ENCODE results near the gene NPHS1. TPM values are rescaled to one million over a fixed set of nuclear protein-coding genes. Genes with fewer than 3 reads are reported as not detected.

The NPHS1 gene
- total RNA-seq, 1 experiment from 2014 or later = not detected

DNA sequence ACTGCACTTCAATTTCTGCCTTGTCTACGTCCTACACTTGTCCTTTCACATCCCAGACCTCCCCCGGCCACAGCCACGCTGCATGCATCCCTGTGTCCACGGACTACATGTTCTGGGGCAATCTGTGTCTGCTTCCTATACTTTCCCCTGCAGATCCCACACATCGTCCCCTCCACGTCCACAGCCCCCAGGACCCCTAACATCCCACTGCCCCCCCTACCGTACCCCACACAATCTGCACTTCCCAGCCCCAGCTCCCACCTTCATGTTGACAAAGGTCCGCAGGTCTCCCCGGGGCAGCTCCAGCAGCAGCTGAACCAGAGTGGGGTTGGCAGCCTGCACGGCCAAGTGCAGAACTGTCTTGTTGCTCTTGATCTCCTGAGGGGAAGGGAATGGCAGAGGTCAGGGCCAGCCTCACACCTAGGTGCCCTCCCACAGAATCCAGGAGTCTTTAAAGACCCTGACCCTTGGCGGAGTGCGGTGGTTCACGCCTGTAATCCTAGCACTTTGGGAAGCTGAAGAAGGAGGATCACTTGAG lies 37.9 kb upstream of the NPHS1 start:
- intact Hi-C loops (cut with micrococcal nuclease; ENCODE audit: unreplicated experiment) = no loop called here

DNA sequence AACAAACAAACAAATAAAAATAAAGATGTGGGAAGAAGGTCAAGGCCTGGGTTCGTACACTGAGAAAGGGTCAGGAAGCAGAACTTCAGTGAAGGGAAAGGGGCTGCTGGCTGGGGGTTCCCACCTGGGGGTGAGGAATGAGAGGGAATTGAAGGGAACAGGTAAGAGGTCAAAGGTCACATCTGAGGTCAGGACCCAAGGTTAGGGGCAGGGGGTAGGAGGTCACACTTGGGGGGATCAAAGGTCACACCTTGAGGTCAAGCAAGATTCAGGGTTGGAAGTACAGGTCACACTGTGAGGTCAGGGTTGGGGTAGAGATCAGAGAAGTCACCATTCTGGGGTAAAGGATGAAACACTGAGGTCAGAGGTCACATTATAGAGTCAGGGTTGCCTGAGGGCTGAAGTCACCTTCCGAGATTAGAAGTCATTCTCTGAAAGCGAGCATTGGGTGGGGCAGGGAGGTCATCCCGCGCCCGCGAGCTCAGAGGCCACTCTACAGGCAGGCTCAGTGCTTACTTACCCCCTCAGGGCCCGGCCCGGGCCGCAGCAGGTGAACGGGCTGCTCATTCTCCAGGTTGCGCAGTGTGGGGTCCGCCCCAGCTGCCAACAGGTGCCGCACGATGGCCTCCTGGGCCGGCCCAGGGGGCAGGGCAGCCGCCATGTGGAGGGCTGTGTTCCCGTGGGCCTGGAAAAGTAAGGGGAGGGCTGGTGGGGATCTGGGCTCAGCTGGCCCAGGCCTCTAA lies 37.2 kb upstream of the NPHS1 start:
- intact Hi-C loops (cut with micrococcal nuclease; ENCODE audit: unreplicated experiment) = no loop called here
- no TSS peak for BruUV-seq (replicated peaks)

More for the DNA sequence above, 37.9 kb upstream of the NPHS1 start:
- no peak for DNase-seq (ENCODE audit: low spot score)
- Histone ChIP-seq H3K4me3 (ENCODE audit: low read depth, low read length, poor library complexity, severe bottlenecking) (no peak overlapping the region), H3K9me3 (ENCODE audit: low read depth, low read length, poor library complexity, severe bottlenecking) (no peaks in the 10 kb centered on the region), H3K36me3 (ENCODE audit: insufficient read depth, low read length, poor library complexity, severe bottlenecking) (peaks cover 27% of the 10 kb centered on the region), H3K4me1 (ENCODE audit: insufficient read depth, low read length, poor library complexity, severe bottlenecking) (no peaks in the 10 kb centered on the region), H3K27ac (ENCODE audit: low read depth, low read length, poor library complexity, severe bottlenecking) (no peak overlapping the region), H3K27me3 (replicated peaks; ENCODE audit: insufficient read depth, low read depth, low read length, poor library complexity) (no peaks in the 10 kb centered on the region)
- ChIA-PET POLR2A (ENCODE audit: low non-redundant PET) (no interaction called here), CTCF (no interaction called here)
- no TSS peak for BruUV-seq (replicated peaks)
- TF ChIP-seq EZH2 (IDR thresholded peaks at IDR 0.05; ENCODE audit: borderline replicate concordance, low read depth, low read length, poor library complexity, severe bottlenecking) = no peak

DNA sequence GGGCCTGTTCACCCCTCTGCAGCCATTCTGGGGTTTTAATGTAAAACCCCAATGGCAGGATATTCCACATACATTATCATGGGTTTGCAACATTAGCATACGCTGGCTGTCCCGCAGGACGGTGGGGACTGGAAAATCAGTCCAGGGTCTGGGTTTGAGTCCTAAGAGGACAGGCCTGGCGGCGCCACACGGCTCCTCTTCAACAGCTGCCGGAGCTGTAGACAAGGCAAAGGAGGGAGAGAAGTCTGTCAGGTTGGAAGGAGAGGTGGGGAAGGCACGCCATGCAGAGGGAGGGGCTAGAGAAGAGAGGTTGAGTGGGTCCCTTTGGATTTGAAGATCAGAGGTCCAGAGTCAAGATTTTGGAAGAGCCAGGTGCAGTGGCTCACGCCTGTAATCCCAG lies 36.1 kb upstream of the NPHS1 start:
- no peak for DNase-seq (ENCODE audit: low spot score)
- no peaks in the 10 kb centered on the region for H3K4me1 ChIP-seq (ENCODE audit: insufficient read depth, low read length, poor library complexity, severe bottlenecking)
- no peaks in the 10 kb centered on the region for H3K27me3 ChIP-seq (replicated peaks; ENCODE audit: insufficient read depth, low read depth, low read length, poor library complexity)
- H3K4me3 ChIP-seq (ENCODE audit: low read depth, low read length, poor library complexity, severe bottlenecking) = no peak overlapping the region
- intact Hi-C loops (cut with micrococcal nuclease; ENCODE audit: unreplicated experiment) = no loop called here
- ChIA-PET CTCF (interaction anchor here (0.7 kb wide), 1 partner anchor 43 kb away, joined by 4 read pairs; no protein-coding TSS in a partner anchor), POLR2A (ENCODE audit: low non-redundant PET) (no interaction called here)
- BruUV-seq (replicated peaks) = no TSS peak
- TF ChIP-seq, protein P1, sequence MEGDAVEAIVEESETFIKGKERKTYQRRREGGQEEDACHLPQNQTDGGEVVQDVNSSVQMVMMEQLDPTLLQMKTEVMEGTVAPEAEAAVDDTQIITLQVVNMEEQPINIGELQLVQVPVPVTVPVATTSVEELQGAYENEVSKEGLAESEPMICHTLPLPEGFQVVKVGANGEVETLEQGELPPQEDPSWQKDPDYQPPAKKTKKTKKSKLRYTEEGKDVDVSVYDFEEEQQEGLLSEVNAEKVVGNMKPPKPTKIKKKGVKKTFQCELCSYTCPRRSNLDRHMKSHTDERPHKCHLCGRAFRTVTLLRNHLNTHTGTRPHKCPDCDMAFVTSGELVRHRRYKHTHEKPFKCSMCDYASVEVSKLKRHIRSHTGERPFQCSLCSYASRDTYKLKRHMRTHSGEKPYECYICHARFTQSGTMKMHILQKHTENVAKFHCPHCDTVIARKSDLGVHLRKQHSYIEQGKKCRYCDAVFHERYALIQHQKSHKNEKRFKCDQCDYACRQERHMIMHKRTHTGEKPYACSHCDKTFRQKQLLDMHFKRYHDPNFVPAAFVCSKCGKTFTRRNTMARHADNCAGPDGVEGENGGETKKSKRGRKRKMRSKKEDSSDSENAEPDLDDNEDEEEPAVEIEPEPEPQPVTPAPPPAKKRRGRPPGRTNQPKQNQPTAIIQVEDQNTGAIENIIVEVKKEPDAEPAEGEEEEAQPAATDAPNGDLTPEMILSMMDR (conservative IDR thresholded peaks at IDR 0.05; ENCODE audit: low read depth, low read length) = no peak
- no peak for TF ChIP-seq EZH2 (IDR thresholded peaks at IDR 0.05; ENCODE audit: borderline replicate concordance, low read depth, low read length, poor library complexity, severe bottlenecking)
- no peak overlapping the region for H3K27ac ChIP-seq (ENCODE audit: low read depth, low read length, poor library complexity, severe bottlenecking)
- peaks cover 27% of the 10 kb centered on the region for H3K36me3 ChIP-seq (ENCODE audit: insufficient read depth, low read length, poor library complexity, severe bottlenecking)
- no peaks in the 10 kb centered on the region for H3K9me3 ChIP-seq (ENCODE audit: low read depth, low read length, poor library complexity, severe bottlenecking)

More for the DNA sequence above, 37.2 kb upstream of the NPHS1 start:
- no peak for DNase-seq (ENCODE audit: low spot score)
- peaks cover 27% of the 10 kb centered on the region for H3K36me3 ChIP-seq (ENCODE audit: insufficient read depth, low read length, poor library complexity, severe bottlenecking)
- CTCF ChIA-PET = no interaction called here
- TF ChIP-seq, protein P1 (conservative IDR thresholded peaks at IDR 0.05; ENCODE audit: low read depth, low read length) = no peak
- no peak for TF ChIP-seq EZH2 (IDR thresholded peaks at IDR 0.05; ENCODE audit: borderline replicate concordance, low read depth, low read length, poor library complexity, severe bottlenecking)
- POLR2A ChIA-PET (ENCODE audit: low non-redundant PET) = no interaction called here
- no peaks in the 10 kb centered on the region for H3K9me3 ChIP-seq (ENCODE audit: low read depth, low read length, poor library complexity, severe bottlenecking)
- no peaks in the 10 kb centered on the region for H3K27me3 ChIP-seq (replicated peaks; ENCODE audit: insufficient read depth, low read depth, low read length, poor library complexity)
- H3K4me1 ChIP-seq (ENCODE audit: insufficient read depth, low read length, poor library complexity, severe bottlenecking) = no peaks in the 10 kb centered on the region
- H3K4me3 ChIP-seq (ENCODE audit: low read depth, low read length, poor library complexity, severe bottlenecking) = no peak overlapping the region
- H3K27ac ChIP-seq (ENCODE audit: low read depth, low read length, poor library complexity, severe bottlenecking) = no peak overlapping the region
